Coronary artery (tissue), 2 donors: ENCODE measurements around the gene PIEZO1.

Source experiments
- DNase-seq: peaks from one replicate; pipeline ENCODE4 v3.0.0-alpha.2; 2017; ENCODE audit warnings: low spot score
- H3K27ac ChIP-seq, 2 donors: fragments of 200-600 bp; sonication (generic); one replicate each; pipeline ENCODE4 v1.5.1; 2016 to 2019
- H3K4me3 ChIP-seq: fragments of 200-600 bp; sonication (generic); 2 replicates; pipeline ENCODE4 v1.5.1; 2016; ENCODE audit warnings: mild to moderate bottlenecking, moderate library complexity
- CTCF ChIP-seq: fragments of 200-600 bp; sonication (generic); IDR thresholded peaks from one replicate; pipeline ENCODE4 v1.5.1; 2019; ENCODE audit warnings: antibody characterized with exemption

The PIEZO1 gene

GRCh38 chr16:88697831-88698615 lies 87.0 kb downstream of the PIEZO1 start:
- DNase-seq: no peak
- Histone ChIP-seq H3K27ac (no peak overlapping the region), H3K4me3 (no peak overlapping the region)
- no peak for TF ChIP-seq CTCF

DNA sequence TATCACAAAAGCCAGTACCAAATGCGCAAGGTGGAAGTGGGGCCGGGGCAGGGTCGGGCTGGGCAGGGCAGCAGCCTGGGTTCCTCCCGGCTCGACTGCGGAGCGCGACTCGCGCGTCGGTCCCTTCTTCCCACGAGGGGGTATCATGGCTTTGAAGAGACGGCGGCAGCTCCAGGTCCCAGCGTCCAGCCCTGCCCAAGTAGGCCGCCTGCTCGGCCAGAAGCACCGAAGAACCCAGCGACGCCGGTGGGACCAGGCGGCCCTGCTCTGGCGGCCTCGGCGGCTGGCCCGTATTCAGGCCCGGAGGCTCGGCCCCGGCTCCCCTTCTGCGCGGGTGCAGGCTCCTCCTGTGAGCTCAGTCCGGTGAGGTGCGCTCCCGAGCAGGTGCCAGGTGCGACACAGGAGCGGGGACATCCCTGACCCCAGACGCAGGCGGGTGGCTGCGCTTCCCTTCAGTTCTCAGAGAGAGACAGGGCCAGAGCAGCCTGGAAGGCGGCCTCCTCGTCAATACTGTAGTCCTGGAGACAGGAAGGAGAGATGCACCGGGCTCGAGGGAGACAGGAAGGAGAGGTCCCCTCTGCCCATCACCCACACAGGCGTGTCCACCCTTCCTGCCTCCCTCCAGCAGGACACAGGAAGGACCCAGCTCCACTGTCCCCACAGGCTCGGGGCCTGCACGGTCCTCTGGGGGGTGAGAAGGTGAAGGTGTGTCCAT lies 87.7 kb downstream of the PIEZO1 start:
- no peak overlapping the region for H3K27ac ChIP-seq
- TF ChIP-seq CTCF: no peak
- DNase-seq: no peak
- H3K4me3 ChIP-seq: no peak overlapping the region

- H3K27ac ChIP-seq: no peak overlapping the region
- no peak for DNase-seq
- no peak for TF ChIP-seq CTCF
- H3K4me3 ChIP-seq: no peak overlapping the region
These were observed 88.6 kb downstream of the PIEZO1 start for GRCh38 chr16:88696441-88696840.

- Histone ChIP-seq H3K4me3 (no peak overlapping the region), H3K27ac (no peak overlapping the region)
- no peak for TF ChIP-seq CTCF
- DNase-seq: no peak
These were observed 89.3 kb downstream of the PIEZO1 start for GRCh38 chr16:88695753-88696152.

DNA sequence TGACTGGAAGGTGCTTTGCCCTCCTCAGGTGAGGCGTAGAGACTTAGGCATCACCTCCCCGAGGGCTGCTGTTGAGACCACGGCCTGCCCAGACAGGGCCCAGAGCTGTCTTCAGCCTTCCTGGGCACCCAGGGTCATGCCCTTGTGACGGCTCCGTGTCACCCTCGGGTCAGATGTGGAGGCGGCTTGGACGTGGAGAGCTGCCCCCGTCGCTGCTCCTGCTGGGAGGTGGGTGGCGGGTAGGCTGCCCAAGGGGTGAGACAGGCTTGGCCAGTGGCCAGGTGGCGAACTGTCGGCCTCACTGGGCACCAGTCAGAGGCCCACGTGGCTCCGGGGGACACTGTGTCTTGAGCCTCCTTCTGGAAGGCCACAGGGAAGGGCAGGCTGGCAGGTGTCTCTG lies 89.8 kb downstream of the PIEZO1 start:
- no peak overlapping the region for H3K27ac ChIP-seq
- no peak for DNase-seq
- no peak for TF ChIP-seq CTCF
- no peak overlapping the region for H3K4me3 ChIP-seq

GRCh38 chr16:88694221-88695087 lies 90.6 kb downstream of the PIEZO1 start:
- no peak for DNase-seq
- no peak for TF ChIP-seq CTCF
- Histone ChIP-seq H3K27ac (no peak overlapping the region), H3K4me3 (no peak overlapping the region)
